H1 (cell line): Measurements from ENCODE around the gene IL1RAPL1. TPM values are rescaled to one million over a fixed set of nuclear protein-coding genes. Genes with fewer than 3 reads are reported as not detected.

ENCODE experiments used
- CTCF ChIA-PET: fragments of 300-600 bp; sonication (Branson Sonifier 250); formaldehyde crosslinking; loops from one replicate; lab custom pipeline; 2021; ENCODE audit not compliant: partially characterized antibody; lab: Charles Lee
- POLR2A ChIA-PET: fragments of 300-600 bp; sonication (Branson Sonifier 250); formaldehyde crosslinking; loops from one replicate; lab custom pipeline; 2021; ENCODE audit warnings: inconsistent platforms; ENCODE audit not compliant: partially characterized antibody; lab: Charles Lee
- DNase-seq, 2 experiments: peaks; one replicate each; pipeline versions ENCODE4 v3.0.0 to v3.0.0-alpha.2; 2010 to 2022; ENCODE audit warnings: low spot score in 2 of 2, low read depth in 1 of 2, mixed read lengths in 1 of 2
- FAIRE-seq: peaks from 2 replicates; lab custom pipeline; 2011; peaks lifted over from hg19 to GRCh38; lab: Jason Lieb, UNC
- H2AFZ ChIP-seq: 2 replicates; pipeline ENCODE4 v1.8.1; 2012; ENCODE audit warnings: low read length, inconsistent platforms
- H2AK5ac ChIP-seq: 2 replicates; pipeline ENCODE4 v1.6.1; 2013; ENCODE audit warnings: low read depth, low read length
- H2BK120ac ChIP-seq: replicated peaks from 2 replicates; pipeline ENCODE3; 2013; ENCODE audit warnings: low read depth, low read length, inconsistent platforms
- H2BK12ac ChIP-seq: 2 replicates; pipeline ENCODE4 v1.6.1; 2013; ENCODE audit warnings: low read depth, low read length
- H2BK15ac ChIP-seq: 2 replicates; pipeline ENCODE4 v1.6.1; 2013; ENCODE audit warnings: low read length
- H2BK20ac ChIP-seq: 2 replicates; pipeline ENCODE4 v1.6.1; 2013; ENCODE audit warnings: low read length
- H2BK5ac ChIP-seq: 2 replicates; pipeline ENCODE4 v1.6.1; 2013; ENCODE audit warnings: low read depth, low read length
- H3K14ac ChIP-seq: 2 replicates; pipeline ENCODE4 v1.6.1; 2013; ENCODE audit warnings: inconsistent platforms; ENCODE audit not compliant: insufficient read length
- H3K18ac ChIP-seq: 2 replicates; pipeline ENCODE4 v1.6.1; 2013; ENCODE audit warnings: low read length; ENCODE audit errors: extremely low read depth
- H3K23ac ChIP-seq: 2 replicates; pipeline ENCODE4 v1.6.1; 2013; ENCODE audit warnings: inconsistent platforms; ENCODE audit not compliant: insufficient read length
- H3K23me2 ChIP-seq: 2 replicates; pipeline ENCODE4 v1.6.1; 2013; ENCODE audit warnings: low read depth, low read length
- H3K27ac ChIP-seq: 2 replicates; pipeline ENCODE4 v1.6.1; 2011; ENCODE audit warnings: low read depth, low read length, inconsistent platforms
- H3K27me3 ChIP-seq, 4 experiments: replicated peaks in 1 of 4; 1 replicate in 1 of 4; 2 replicates in 3 of 4; pipeline versions ENCODE4 v1.6.1 to v1.8.1; 2011 to 2013; ENCODE audit warnings: low read length in 3 of 4, mild to moderate bottlenecking in 3 of 4, inconsistent platforms in 2 of 4, mixed read lengths in 2 of 4, moderate library complexity in 1 of 4; ENCODE audit not compliant: control insufficient read depth in 3 of 4, insufficient read depth in 3 of 4; ENCODE audit errors: extremely low read depth in 1 of 4
- H3K36me3 ChIP-seq, 4 experiments: 2 replicates each; pipeline versions ENCODE4 v1.6.1 to v1.8.1; 2011 to 2013; ENCODE audit warnings: mild to moderate bottlenecking in 4 of 4, low read length in 3 of 4, moderate library complexity in 2 of 4, control low read depth in 1 of 4, inconsistent platforms in 1 of 4; ENCODE audit not compliant: insufficient read depth in 4 of 4, control insufficient read depth in 2 of 4
- H3K4ac ChIP-seq: replicated peaks from 2 replicates; pipeline ENCODE3; 2013; ENCODE audit warnings: low read length, low read depth, mixed read lengths, inconsistent platforms; ENCODE audit not compliant: insufficient read length
- H3K4me1 ChIP-seq, 4 experiments: replicated peaks in 1 of 4; 1 replicate in 1 of 4; 2 replicates in 3 of 4; pipeline versions ENCODE4 v1.6.1 to v1.8.1; 2011 to 2013; ENCODE audit warnings: low read length in 3 of 4, inconsistent platforms in 2 of 4, mixed read lengths in 1 of 4; ENCODE audit not compliant: insufficient read depth in 4 of 4, control insufficient read depth in 3 of 4
- H3K4me2 ChIP-seq, 2 experiments: 2 replicates each; pipeline versions ENCODE4 v1.6.1 to v1.8.1; 2011 to 2013; ENCODE audit warnings: low read depth in 2 of 2, low read length in 2 of 2, control low read depth in 1 of 2, inconsistent platforms in 1 of 2, mild to moderate bottlenecking in 1 of 2; ENCODE audit not compliant: insufficient read depth in 1 of 2
- H3K4me3 ChIP-seq, 4 experiments: fragments of 200-600, 300-600 bp in 1 of 4; sonication (generic), shearing (Covaris generic), sonication (Bioruptor Twin) in 1 of 4; 2 replicates each; pipeline versions ENCODE4 v1.5.1 to v1.8.1; 2011 to 2016; ENCODE audit warnings: low read length in 4 of 4, low read depth in 3 of 4, control low read depth in 2 of 4, inconsistent platforms in 2 of 4, mild to moderate bottlenecking in 2 of 4, mixed read lengths in 1 of 4, moderate library complexity in 1 of 4; ENCODE audit not compliant: insufficient read depth in 2 of 4; ENCODE audit errors: extremely low read depth in 1 of 4
- H3K56ac ChIP-seq: replicated peaks from 2 replicates; pipeline ENCODE3; 2013; ENCODE audit warnings: low read depth, mild to moderate bottlenecking, mixed read lengths, low read length, inconsistent platforms; ENCODE audit not compliant: insufficient read length
- H3K79me1 ChIP-seq: 2 replicates; pipeline ENCODE4 v1.6.1; 2013; ENCODE audit warnings: low read depth, low read length, control low read depth
- H3K79me2 ChIP-seq, 2 experiments: 2 replicates each; pipeline versions ENCODE4 v1.6.1 to v1.8.1; 2012 to 2013; ENCODE audit warnings: low read length in 2 of 2, mild to moderate bottlenecking in 2 of 2, inconsistent platforms in 1 of 2; ENCODE audit not compliant: insufficient read depth in 2 of 2, control insufficient read depth in 1 of 2
- H3K9ac ChIP-seq, 4 experiments: replicated peaks in 1 of 4; 1 replicate in 1 of 4; 2 replicates in 3 of 4; pipeline versions ENCODE4 v1.6.1 to v1.8.1; 2011 to 2013; ENCODE audit warnings: low read depth in 3 of 4, low read length in 3 of 4, control low read depth in 2 of 4, mild to moderate bottlenecking in 2 of 4, moderate library complexity in 2 of 4, inconsistent platforms in 1 of 4; ENCODE audit errors: extremely low read depth in 1 of 4
- H3K9me3 ChIP-seq, 2 experiments: 2 replicates each; pipeline versions ENCODE4 v1.6.1 to v1.8.1; 2012 to 2013; ENCODE audit warnings: mild to moderate bottlenecking in 2 of 2, moderate library complexity in 2 of 2, control low read depth in 1 of 2, inconsistent platforms in 1 of 2, low read depth in 1 of 2, low read length in 1 of 2, mixed read lengths in 1 of 2; ENCODE audit not compliant: insufficient read depth in 2 of 2
- H4K20me1 ChIP-seq, 2 experiments: replicated peaks in 1 of 2; 2 replicates each; pipeline versions ENCODE3 to v1.8.1; 2011 to 2013; ENCODE audit warnings: inconsistent platforms in 2 of 2, low read length in 2 of 2, mild to moderate bottlenecking in 1 of 2; ENCODE audit not compliant: insufficient read depth in 2 of 2, control insufficient read depth in 1 of 2
- H4K5ac ChIP-seq: 2 replicates; pipeline ENCODE4 v1.6.1; 2013; ENCODE audit warnings: low read length, low read depth, mixed read lengths, inconsistent platforms; ENCODE audit not compliant: insufficient read length
- H4K8ac ChIP-seq: 2 replicates; pipeline ENCODE4 v1.8.0; 2013; ENCODE audit warnings: mild to moderate bottlenecking, moderate library complexity, low read length, inconsistent platforms; ENCODE audit not compliant: insufficient read depth; ENCODE audit errors: extremely low read depth
- H4K91ac ChIP-seq: replicated peaks from 2 replicates; pipeline ENCODE3; 2013; ENCODE audit warnings: low read length, mixed read lengths, inconsistent platforms; ENCODE audit not compliant: insufficient read length
- SP4 ChIP-seq: IDR thresholded peaks from 2 replicates; pipeline ENCODE4 v1.6.1; 2012; ENCODE audit warnings: low read length, inconsistent platforms
- WGBS, 2 experiments: shearing (Covaris generic) in 1 of 2; methylation state at CpG; one replicate each; pipeline versions ENCODE4 v1.1.6 to v1.1.7; 2013 to 2015; ENCODE audit warnings: low lambda C conversion rate in 2 of 2, mixed read lengths in 2 of 2, inconsistent platforms in 1 of 2, low coverage in 1 of 2, missing lambda C conversion rate in 1 of 2; ENCODE audit not compliant: insufficient replicate concordance in 2 of 2, insufficient coverage in 1 of 2, insufficient read length in 1 of 2; ENCODE audit errors: extremely low coverage in 1 of 2, missing lambda C conversion rate in 1 of 2; 5-methylcytosine and 5-hydroxymethylcytosine counted together
- polyA plus RNA-seq, 7 experiments: library from polyadenylated mRNA; depleted of rRNA in 3 of 7; stranded (reverse) in 5 of 7; unstranded in 2 of 7; fragments of >200 nt in 5 of 7; fragments of 200-250 nt in 2 of 7; gene quantifications; 1 replicate in 5 of 7; 2 replicates in 1 of 7; 4 replicates in 1 of 7; pipeline versions ENCODE4 v1.2.1 to v1.2.3, GENCODE V29; 2011 to 2013; ENCODE audit warnings: missing spikeins in 2 of 7, mixed read lengths in 2 of 7
- total RNA-seq: library from RNA; stranded (reverse); fragmentation: NEBNext Ultra II Directional; extraction: Animal tissue kit (Norgen Biotek cat#: 25700); gene quantifications from 2 replicates; pipeline ENCODE4 v1.2.1, GENCODE V29; 2021
- TF ChIP-seq, protein P1 (sequence below): IDR thresholded peaks from 2 replicates; pipeline ENCODE4 v1.6.1; 2012; ENCODE audit warnings: inconsistent platforms

Gene IL1RAPL1
- total and polyA plus RNA-seq, 2 of the 8 experiments (the other 6 are each of a cell fraction or from before 2014, with no cell fraction given): 0.11 to 0.35 TPM

DNA sequence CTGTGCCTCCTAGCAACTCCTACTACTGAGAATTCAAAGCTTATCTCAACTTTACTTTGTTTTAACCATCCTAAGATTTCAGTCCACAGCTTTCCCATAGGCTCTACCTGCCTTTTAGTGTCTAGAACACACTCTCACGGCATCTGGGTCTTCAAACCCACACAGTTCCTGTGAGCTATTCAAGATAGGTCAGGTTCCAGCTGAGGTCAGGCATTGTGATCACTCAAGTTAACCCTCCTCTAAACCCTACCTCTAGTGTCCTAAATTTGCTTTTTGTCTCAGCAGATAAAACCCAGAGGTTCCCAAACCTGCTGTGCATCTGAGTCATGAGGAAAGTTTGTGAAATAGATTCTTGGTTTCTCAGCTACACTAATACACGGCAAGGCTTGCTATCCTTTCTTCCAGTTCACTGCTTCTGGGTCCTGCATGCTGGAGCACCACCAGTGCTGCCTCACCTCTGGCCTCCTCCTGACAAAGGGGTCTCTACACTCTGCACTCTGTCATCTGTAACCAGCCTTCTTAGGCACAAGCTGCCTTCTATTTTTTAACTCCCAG, 1303.5 kb downstream of the IL1RAPL1 start:
- Histone ChIP-seq H3K4me3 (no peak overlapping the region), H3K79me2 (no peaks in the 10 kb centered on the region), H2BK20ac (no peak overlapping the region), H3K23me2 (no peaks in the 10 kb centered on the region), H3K36me3 (no peaks in the 10 kb centered on the region), H3K23ac (no peak overlapping the region), H2BK15ac (no peak overlapping the region), H3K27me3 (no peaks in the 10 kb centered on the region), H2AK5ac (no peak overlapping the region), H2BK5ac (no peak overlapping the region), H3K9ac (no peak overlapping the region), H4K20me1 (no peaks in the 10 kb centered on the region), H3K9me3 (no peaks in the 10 kb centered on the region), H3K4me1 (no peaks in the 10 kb centered on the region), H3K79me1 (no peaks in the 10 kb centered on the region), H2BK12ac (no peak overlapping the region), H2AFZ (no peak overlapping the region), H4K5ac (no peak overlapping the region), H3K4ac (no peak overlapping the region), H3K18ac (no peak overlapping the region), H4K91ac (no peak overlapping the region), H3K56ac (no peak overlapping the region), H2BK120ac (no peak overlapping the region), H3K27ac (no peak overlapping the region), H3K4me2 (no peak overlapping the region), H3K14ac (no peak overlapping the region), H4K8ac (no peak overlapping the region)
- TF ChIP-seq, protein P1, sequence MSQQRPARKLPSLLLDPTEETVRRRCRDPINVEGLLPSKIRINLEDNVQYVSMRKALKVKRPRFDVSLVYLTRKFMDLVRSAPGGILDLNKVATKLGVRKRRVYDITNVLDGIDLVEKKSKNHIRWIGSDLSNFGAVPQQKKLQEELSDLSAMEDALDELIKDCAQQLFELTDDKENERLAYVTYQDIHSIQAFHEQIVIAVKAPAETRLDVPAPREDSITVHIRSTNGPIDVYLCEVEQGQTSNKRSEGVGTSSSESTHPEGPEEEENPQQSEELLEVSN: no peak
- no peak for TF ChIP-seq SP4
- ChIA-PET POLR2A (no interaction called here), CTCF (interaction anchor here (0.6 to 1.5 kb wide), 2 partner anchors 10 kb away, joined by 4 read pairs; no protein-coding TSS in a partner anchor)
- 94% methylated on average over 2 of the region's 2 CpGs; no CpG with 5 or more reads in 1 of the 2 experiments for WGBS, 2 experiments
- no peak for DNase-seq
- no peak for FAIRE-seq
